ENCODE data around the gene LRIT3. TPM values are rescaled to one million over a fixed set of nuclear protein-coding genes. Genes with fewer than 3 reads are reported as not detected.

Gene LRIT3
- total RNA-seq (0.25 TPM), polyA plus RNA-seq (under 1 TPM in 2 of 4 donors, not detected in 2; 0.07 to 0.08 TPM)

- Mint-ChIP-seq H3K4me1 (peaks cover 0 to under 1% (median 0%) of the 10 kb centered on the region in 4 donors), H3K27ac (no peak within 1 kb of the TSS), H3K4me3 (no peak within 1 kb of the TSS)
Observed at GRCh38 chr4:109847896-109848442, at the start of gene LRIT3. TSS of gene LRIT3 (plus strand) at chr4:109848107. CDS start at chr4:109848202, 95 bp downstream.

GRCh38 chr4:109798866-109799265 is 49.0 kb upstream of the LRIT3 start:
- ATAC-seq (ENCODE audit: low read depth in 2 of 2) (no peak), DNase-seq (no peak)
- Mint-ChIP-seq H3K4me3 (no peak overlapping the region), H3K27me3 (peaks cover 32% of the 10 kb centered on the region), H3K27ac (no peak overlapping the region), H3K4me1 (no peaks in the 10 kb centered on the region), H3K36me3 (no peaks in the 10 kb centered on the region), H3K9me3 (peaks cover 0 to 22% (median 9%) of the 10 kb centered on the region in 7 donors)
- Histone ChIP-seq H3K27ac (ENCODE audit: insufficient read depth, low read length, poor library complexity, severe bottlenecking) (no peak overlapping the region), H3K36me3 (ENCODE audit: control insufficient read depth, insufficient read depth, low read length) (no peaks in the 10 kb centered on the region), H3K4me1 (ENCODE audit: control insufficient read depth, insufficient read depth, low read length, poor library complexity, severe bottlenecking) (no peaks in the 10 kb centered on the region), H3K27me3 (ENCODE audit: control insufficient read depth, insufficient read depth, low read length) (peaks cover 3% of the 10 kb centered on the region), H3K4me3 (ENCODE audit: low read depth, low read length) (no peak overlapping the region), H3K9me3 (ENCODE audit: control insufficient read depth in 2 of 2, low read length in 2 of 2) (peaks cover 15 to 19% of the 10 kb centered on the region in 2 experiments)

More at GRCh38 chr4:109847896-109848442, at the start of gene LRIT3:
- no peak within 1 kb of the TSS for H3K27ac ChIP-seq (ENCODE audit: insufficient read depth, low read length, poor library complexity, severe bottlenecking)
- H3K4me1 ChIP-seq (ENCODE audit: control insufficient read depth, insufficient read depth, low read length, poor library complexity, severe bottlenecking): no peaks in the 10 kb centered on the region
- no peaks in the 10 kb centered on the region for H3K36me3 ChIP-seq (ENCODE audit: control insufficient read depth, insufficient read depth, low read length)
- no peaks in the 10 kb centered on the region for H3K36me3 Mint-ChIP-seq
- no peak within 1 kb of the TSS for H3K4me3 ChIP-seq (ENCODE audit: low read depth, low read length)
- DNase-seq: no peak
- H3K9me3 ChIP-seq (ENCODE audit: control insufficient read depth in 2 of 2, low read length in 2 of 2): no peaks in the 10 kb centered on the region
- no peaks in the 10 kb centered on the region for H3K27me3 Mint-ChIP-seq
- H3K27me3 ChIP-seq (ENCODE audit: control insufficient read depth, insufficient read depth, low read length): no peaks in the 10 kb centered on the region
- H3K9me3 Mint-ChIP-seq: peaks cover 0 to 1% (median 0%) of the 10 kb centered on the region in 7 donors
- ATAC-seq (ENCODE audit: low read depth in 2 of 2): no peak

- no peak for ATAC-seq (ENCODE audit: low read depth in 2 of 2)
- no peaks in the 10 kb centered on the region for H3K36me3 Mint-ChIP-seq
- peaks cover 3% of the 10 kb centered on the region for H3K27me3 ChIP-seq (ENCODE audit: control insufficient read depth, insufficient read depth, low read length)
- peaks cover 28% of the 10 kb centered on the region for H3K27me3 Mint-ChIP-seq
- H3K4me1 ChIP-seq (ENCODE audit: control insufficient read depth, insufficient read depth, low read length, poor library complexity, severe bottlenecking): no peaks in the 10 kb centered on the region
- peaks cover 0 to 8% (median 3%) of the 10 kb centered on the region in 7 donors for H3K9me3 Mint-ChIP-seq
- H3K27ac Mint-ChIP-seq: no peak overlapping the region
- no peak overlapping the region for H3K4me3 ChIP-seq (ENCODE audit: low read depth, low read length)
- H3K4me1 Mint-ChIP-seq: no peaks in the 10 kb centered on the region
- H3K36me3 ChIP-seq (ENCODE audit: control insufficient read depth, insufficient read depth, low read length): no peaks in the 10 kb centered on the region
- H3K27ac ChIP-seq (ENCODE audit: insufficient read depth, low read length, poor library complexity, severe bottlenecking): no peak overlapping the region
- no peak for DNase-seq
- peaks cover 4 to 5% of the 10 kb centered on the region in 2 experiments for H3K9me3 ChIP-seq (ENCODE audit: control insufficient read depth in 2 of 2, low read length in 2 of 2)
- no peak overlapping the region for H3K4me3 Mint-ChIP-seq
Observed at GRCh38 chr4:109801099-109801789, 46.7 kb upstream of the LRIT3 start.

- peak within 1 kb of the TSS in 1 of 3 donors; percentile 15 for H3K27ac Mint-ChIP-seq
- no peak within 1 kb of the TSS for H3K27ac ChIP-seq (ENCODE audit: insufficient read depth, low read length, poor library complexity, severe bottlenecking)
- no peak within 1 kb of the TSS for H3K4me3 ChIP-seq (ENCODE audit: low read depth, low read length)
- peaks cover 3% of the 10 kb centered on the region for H3K27me3 ChIP-seq (ENCODE audit: control insufficient read depth, insufficient read depth, low read length)
- DNase-seq: no peak
- no peaks in the 10 kb centered on the region for H3K4me1 Mint-ChIP-seq
- no peaks in the 10 kb centered on the region for H3K9me3 ChIP-seq (ENCODE audit: control insufficient read depth in 2 of 2, low read length in 2 of 2)
- ATAC-seq (ENCODE audit: low read depth in 2 of 2): no peak
- peaks cover 28% of the 10 kb centered on the region for H3K27me3 Mint-ChIP-seq
- H3K9me3 Mint-ChIP-seq: peaks cover 0 to 6% (median 3%) of the 10 kb centered on the region in 7 donors
- H3K36me3 ChIP-seq (ENCODE audit: control insufficient read depth, insufficient read depth, low read length): no peaks in the 10 kb centered on the region
- H3K36me3 Mint-ChIP-seq: no peaks in the 10 kb centered on the region
- H3K4me1 ChIP-seq (ENCODE audit: control insufficient read depth, insufficient read depth, low read length, poor library complexity, severe bottlenecking): no peaks in the 10 kb centered on the region
- no peak within 1 kb of the TSS for H3K4me3 Mint-ChIP-seq
Observed at GRCh38 chr4:109801895-109802319, 46.0 kb upstream of the LRIT3 start, which contains the start of gene CFI. TSS of gene CFI (minus strand) at chr4:109801999. CDS start at chr4:109801971, 28 bp downstream.

GRCh38 chr4:109803924-109804571 is 43.9 kb upstream of the LRIT3 start:
- Mint-ChIP-seq H3K27ac (no peak overlapping the region), H3K36me3 (no peaks in the 10 kb centered on the region), H3K4me3 (no peak overlapping the region), H3K27me3 (peaks cover 25% of the 10 kb centered on the region), H3K4me1 (no peaks in the 10 kb centered on the region), H3K9me3 (peaks cover 0 to 1% (median 0%) of the 10 kb centered on the region in 7 donors)
- Histone ChIP-seq H3K27ac (ENCODE audit: insufficient read depth, low read length, poor library complexity, severe bottlenecking) (no peak overlapping the region), H3K4me3 (ENCODE audit: low read depth, low read length) (no peak overlapping the region), H3K36me3 (ENCODE audit: control insufficient read depth, insufficient read depth, low read length) (no peaks in the 10 kb centered on the region), H3K9me3 (ENCODE audit: control insufficient read depth in 2 of 2, low read length in 2 of 2) (no peaks in the 10 kb centered on the region), H3K27me3 (ENCODE audit: control insufficient read depth, insufficient read depth, low read length) (no peaks in the 10 kb centered on the region), H3K4me1 (ENCODE audit: control insufficient read depth, insufficient read depth, low read length, poor library complexity, severe bottlenecking) (no peaks in the 10 kb centered on the region)
- DNase-seq (peak in 2 of 3 donors; percentile 29 to 59), ATAC-seq (ENCODE audit: low read depth in 2 of 2) (no peak)

GRCh38 chr4:109809655-109810054 is 38.3 kb upstream of the LRIT3 start:
- Mint-ChIP-seq H3K27ac (no peak overlapping the region), H3K9me3 (no peaks in the 10 kb centered on the region)

GRCh38 chr4:109810552-109811387 is 37.1 kb upstream of the LRIT3 start:
- no peak for ATAC-seq (ENCODE audit: low read depth in 2 of 2)

More at GRCh38 chr4:109809655-109810054, 38.3 kb upstream of the LRIT3 start:
- DNase-seq (no peak), ATAC-seq (ENCODE audit: low read depth in 2 of 2) (no peak)
- peaks cover under 1 to 7% (median 2%) of the 10 kb centered on the region in 4 donors for H3K4me1 Mint-ChIP-seq
- Histone ChIP-seq H3K9me3 (ENCODE audit: control insufficient read depth in 2 of 2, low read length in 2 of 2) (no peaks in the 10 kb centered on the region), H3K4me3 (ENCODE audit: low read depth, low read length) (no peak overlapping the region), H3K27me3 (ENCODE audit: control insufficient read depth, insufficient read depth, low read length) (no peaks in the 10 kb centered on the region), H3K36me3 (ENCODE audit: control insufficient read depth, insufficient read depth, low read length) (no peaks in the 10 kb centered on the region), H3K27ac (ENCODE audit: insufficient read depth, low read length, poor library complexity, severe bottlenecking) (no peak overlapping the region), H3K4me1 (ENCODE audit: control insufficient read depth, insufficient read depth, low read length, poor library complexity, severe bottlenecking) (peaks cover under 1% of the 10 kb centered on the region)
- no peaks in the 10 kb centered on the region for H3K36me3 Mint-ChIP-seq
- peaks cover 16% of the 10 kb centered on the region for H3K27me3 Mint-ChIP-seq
- H3K4me3 Mint-ChIP-seq: no peak overlapping the region

More at GRCh38 chr4:109810552-109811387, 37.1 kb upstream of the LRIT3 start:
- Mint-ChIP-seq H3K4me1 (peaks cover 4 to 18% (median 13%) of the 10 kb centered on the region in 4 donors), H3K9me3 (no peaks in the 10 kb centered on the region), H3K4me3 (peak overlapping the region in 1 of 4 donors; percentile 43), H3K27ac (peak overlapping the region in 1 of 3 donors; percentile 56), H3K36me3 (no peaks in the 10 kb centered on the region), H3K27me3 (peaks cover 16% of the 10 kb centered on the region)
- Histone ChIP-seq H3K27me3 (ENCODE audit: control insufficient read depth, insufficient read depth, low read length) (no peaks in the 10 kb centered on the region), H3K4me1 (ENCODE audit: control insufficient read depth, insufficient read depth, low read length, poor library complexity, severe bottlenecking) (peaks cover 6% of the 10 kb centered on the region), H3K36me3 (ENCODE audit: control insufficient read depth, insufficient read depth, low read length) (no peaks in the 10 kb centered on the region), H3K9me3 (ENCODE audit: control insufficient read depth in 2 of 2, low read length in 2 of 2) (no peaks in the 10 kb centered on the region), H3K27ac (ENCODE audit: insufficient read depth, low read length, poor library complexity, severe bottlenecking) (no peak overlapping the region), H3K4me3 (ENCODE audit: low read depth, low read length) (no peak overlapping the region)
- no peak for DNase-seq

All from CD4-positive, CD25-positive, alpha-beta regulatory T cell (primary cell).